Caki2 (cell line): ENCODE results near the gene MX1. TPM values are rescaled to one million over a fixed set of nuclear protein-coding genes. Genes with fewer than 3 reads are reported as not detected.

Experiments used
- DNase-seq: peaks from one replicate; pipeline ENCODE4 v3.0.0-alpha.2; 2015; ENCODE audit warnings: low read depth
- in situ Hi-C: cut with HindIII; loops from 2 replicates; pipeline ENCODE4 v1.10.0; 2016; ENCODE audit warnings: low sequenced_read_pairs, low pct_unique_long_range_greater_than_20kb, mixed read lengths
- total RNA-seq: library from RNA; depleted of rRNA; stranded (reverse); fragments of >200 nt; shearing (Covaris generic); gene quantifications from 2 replicates; pipeline ENCODE4 v1.2.3, GENCODE V29; 2014; ENCODE audit warnings: low replicate concordance

The MX1 gene
- total RNA-seq, 1 experiment from 2014 or later: 4.8 TPM

- DNase-seq: no peak
- in situ Hi-C loops: no loop called here
Observed at GRCh38 chr21:41426676-41427404, 801 bp downstream of the MX1 start.

GRCh38 chr21:41427556-41427955, 1.5 kb downstream of the MX1 start:
- DNase-seq: no peak

DNA sequence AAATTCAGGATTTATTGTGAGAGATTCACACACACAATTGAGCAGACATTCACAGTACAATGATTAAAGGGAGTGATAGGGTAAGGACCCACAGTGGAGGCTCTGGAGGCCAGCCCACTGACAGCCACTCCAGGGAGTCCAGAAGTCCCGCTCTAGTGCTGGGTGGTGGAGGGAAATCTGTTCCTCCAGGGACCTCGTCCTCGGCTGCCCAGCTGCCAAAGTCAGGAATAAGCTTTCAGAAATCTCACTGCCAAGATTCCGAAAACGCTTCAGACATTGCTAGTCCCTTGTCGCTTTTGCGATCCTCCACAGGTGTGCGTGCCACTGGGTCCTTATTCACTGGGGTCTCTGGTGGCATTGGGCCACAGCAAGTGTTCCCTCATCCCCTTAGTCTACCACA, 2.3 kb downstream of the MX1 start:
- no peak for DNase-seq
- in situ Hi-C loops: no loop called here

More at GRCh38 chr21:41427556-41427955, 1.5 kb downstream of the MX1 start:
- in situ Hi-C loops: no loop called here

DNA sequence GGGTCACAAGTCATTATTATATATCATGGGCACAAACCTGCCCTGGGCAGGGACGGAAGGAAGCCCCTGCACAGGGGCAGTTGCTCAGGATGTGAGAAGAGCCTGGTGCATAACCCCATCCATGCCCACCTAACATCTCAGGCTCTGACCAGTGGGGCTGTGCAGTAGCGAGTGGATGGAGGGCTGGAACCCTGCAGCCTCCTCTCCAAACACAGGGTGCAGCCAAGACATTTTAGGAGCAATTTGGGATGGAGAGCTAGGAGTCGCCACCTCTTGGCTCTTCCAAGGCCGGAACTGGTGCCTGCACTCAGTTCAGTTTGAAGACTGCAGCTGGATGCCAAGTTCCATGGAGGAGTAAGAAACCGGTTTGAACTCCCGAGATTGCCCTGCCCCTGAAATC, 2.8 kb downstream of the MX1 start:
- in situ Hi-C loops: no loop called here
- no peak for DNase-seq

GRCh38 chr21:41429305-41429704, 3.3 kb downstream of the MX1 start:
- in situ Hi-C loops: no loop called here
- no peak for DNase-seq

- in situ Hi-C loops: no loop called here
Observed at GRCh38 chr21:41429925-41430491, 4.0 kb downstream of the MX1 start.

GRCh38 chr21:41431788-41432548, 5.9 kb downstream of the MX1 start:
- in situ Hi-C loops: no loop called here

More at GRCh38 chr21:41429925-41430491, 4.0 kb downstream of the MX1 start:
- DNase-seq: no peak

DNA sequence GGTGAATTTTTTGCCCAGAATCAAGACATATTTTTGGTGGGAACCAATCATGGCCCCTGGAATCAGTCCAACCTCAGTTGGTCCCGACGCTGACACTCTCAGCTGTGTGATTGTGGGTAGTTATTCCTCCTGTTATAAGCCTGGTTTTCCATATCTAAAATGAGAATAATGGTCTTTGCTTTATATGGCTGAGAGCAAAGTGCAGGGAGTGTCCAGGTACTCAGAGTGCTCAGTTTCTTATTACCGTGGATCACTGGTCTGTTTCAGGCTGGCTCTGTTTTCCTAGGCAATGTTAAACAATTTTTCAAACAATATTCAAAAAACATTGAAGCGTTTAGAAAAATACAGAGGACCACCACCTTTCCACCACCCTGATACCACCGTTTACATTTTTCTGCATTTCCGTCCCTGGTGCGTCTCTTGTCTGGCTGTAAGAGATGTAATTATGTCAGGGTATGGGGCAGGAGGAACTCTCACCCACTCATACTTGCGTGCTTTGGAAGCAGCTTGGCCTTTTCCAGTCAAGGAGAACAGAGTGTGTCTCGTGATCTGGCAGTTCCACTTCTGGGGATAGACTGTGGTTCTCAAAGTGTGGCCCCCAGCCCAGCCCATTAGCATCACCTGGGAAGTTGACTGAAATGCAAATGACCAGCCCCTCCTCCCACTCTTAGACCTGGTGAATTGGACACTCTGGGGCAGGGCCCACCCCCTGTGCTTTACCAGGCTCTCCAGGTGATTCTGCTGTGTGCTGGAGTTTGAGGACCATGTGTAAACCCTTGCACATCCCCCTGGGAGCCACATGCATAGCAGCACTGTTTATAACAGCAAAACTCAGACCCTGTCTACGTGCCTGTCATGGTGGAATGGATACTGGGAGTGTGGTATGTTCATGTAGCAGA, 6.8 kb downstream of the MX1 start:
- DNase-seq: no peak
- in situ Hi-C loops: no loop called here

More at GRCh38 chr21:41431788-41432548, 5.9 kb downstream of the MX1 start:
- no peak for DNase-seq

DNA sequence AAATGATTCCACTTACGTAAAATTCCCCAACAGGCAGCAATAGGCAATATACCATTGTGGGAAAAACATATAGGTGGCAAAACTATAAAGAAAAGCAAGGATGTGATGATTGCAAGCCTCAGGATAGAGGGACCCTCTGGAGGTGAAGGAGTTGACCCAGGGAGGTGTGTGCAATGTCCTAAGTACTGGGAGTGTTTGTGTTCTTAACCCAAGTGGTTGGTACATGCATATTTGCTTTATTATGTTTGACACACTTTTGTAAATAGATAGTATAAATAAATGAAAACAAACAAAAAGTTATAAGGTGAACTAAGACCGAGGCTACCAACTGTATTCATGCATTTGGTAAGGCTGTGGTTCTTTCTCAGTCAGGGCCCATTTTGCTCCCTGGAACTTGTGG, 7.5 kb downstream of the MX1 start:
- DNase-seq: no peak
- in situ Hi-C loops: no loop called here

DNA sequence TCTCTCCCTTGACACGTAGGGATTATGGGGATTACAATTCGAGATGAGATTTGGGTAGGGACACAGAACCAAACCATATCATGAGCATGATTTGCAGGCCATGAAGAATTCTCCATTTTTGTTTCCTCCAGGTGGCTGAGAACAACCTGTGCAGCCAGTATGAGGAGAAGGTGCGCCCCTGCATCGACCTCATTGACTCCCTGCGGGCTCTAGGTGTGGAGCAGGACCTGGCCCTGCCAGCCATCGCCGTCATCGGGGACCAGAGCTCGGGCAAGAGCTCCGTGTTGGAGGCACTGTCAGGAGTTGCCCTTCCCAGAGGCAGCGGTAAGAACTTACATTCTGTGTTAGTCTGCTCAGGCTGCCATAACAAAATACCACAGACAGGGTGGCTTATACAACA, 9.7 kb downstream of the MX1 start:
- in situ Hi-C loops: no loop called here
- DNase-seq: no peak

GRCh38 chr21:41437729-41438128, 11.7 kb downstream of the MX1 start:
- in situ Hi-C loops: no loop called here
- no peak for DNase-seq

DNA sequence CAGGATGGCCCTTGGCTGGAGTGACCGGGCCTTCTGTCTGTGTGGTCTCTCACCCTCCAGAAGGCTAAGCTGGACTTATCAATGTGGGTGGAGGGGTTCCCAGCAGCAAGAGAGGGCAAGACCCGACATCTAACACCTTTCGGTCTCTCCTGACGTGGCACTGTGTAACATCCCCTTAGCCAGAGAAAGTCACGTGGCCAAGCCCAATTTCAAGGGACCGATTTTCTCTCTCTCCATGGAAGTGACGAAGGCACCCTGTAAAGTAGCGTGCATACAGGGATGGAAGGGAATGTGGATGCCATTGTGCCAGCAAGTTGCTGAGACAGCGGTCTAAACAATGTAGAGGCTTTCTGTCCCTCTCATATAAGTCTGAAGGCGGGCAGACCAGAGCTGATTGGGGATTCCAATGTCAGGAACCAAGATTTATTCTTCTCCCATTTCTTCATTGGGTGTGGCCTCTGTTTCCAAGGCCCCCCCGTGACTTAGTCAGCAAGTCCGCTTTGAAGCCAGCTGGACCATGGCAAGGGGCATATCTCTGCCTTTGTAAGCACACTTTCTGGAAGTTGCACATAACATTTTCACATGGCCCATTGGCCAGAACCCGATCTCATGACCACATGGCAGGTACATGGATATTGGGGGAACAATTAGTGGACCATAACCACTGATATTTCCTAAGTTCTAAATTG, 12.5 kb downstream of the MX1 start:
- no peak for DNase-seq
- in situ Hi-C loops: no loop called here

DNA sequence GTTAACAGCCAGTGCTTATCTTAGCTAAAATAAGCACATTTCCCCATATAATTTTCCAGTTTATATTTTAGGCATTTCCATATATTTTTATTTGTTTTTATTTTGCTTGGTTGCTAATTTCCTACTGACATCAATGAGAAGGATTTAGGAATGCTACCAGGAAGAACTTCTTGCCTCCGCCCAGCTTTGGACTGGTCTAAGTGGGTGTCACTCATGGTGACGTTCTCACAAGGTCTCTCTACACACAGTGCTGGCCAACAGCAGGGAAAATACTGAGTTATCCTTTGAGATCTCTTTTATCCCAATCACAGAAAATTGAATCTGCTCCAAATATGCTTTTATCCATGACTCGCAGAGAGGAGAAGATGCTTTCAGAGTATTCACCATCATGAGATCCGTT, 13.2 kb downstream of the MX1 start:
- DNase-seq: no peak
- in situ Hi-C loops: no loop called here

DNA sequence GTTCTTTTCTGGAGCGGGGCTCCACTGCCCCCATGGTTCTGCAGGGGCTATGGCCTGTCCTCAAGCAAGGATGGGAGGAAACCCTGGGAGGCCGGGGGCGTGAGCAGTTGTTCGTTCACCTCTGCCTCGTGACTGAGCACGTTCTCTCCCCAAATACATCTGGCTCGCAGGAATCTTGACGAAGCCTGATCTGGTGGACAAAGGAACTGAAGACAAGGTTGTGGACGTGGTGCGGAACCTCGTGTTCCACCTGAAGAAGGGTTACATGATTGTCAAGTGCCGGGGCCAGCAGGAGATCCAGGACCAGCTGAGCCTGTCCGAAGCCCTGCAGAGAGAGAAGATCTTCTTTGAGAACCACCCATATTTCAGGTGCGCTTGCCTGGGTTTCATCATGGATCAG, 15.5 kb downstream of the MX1 start:
- DNase-seq: no peak
- in situ Hi-C loops: no loop called here

DNA sequence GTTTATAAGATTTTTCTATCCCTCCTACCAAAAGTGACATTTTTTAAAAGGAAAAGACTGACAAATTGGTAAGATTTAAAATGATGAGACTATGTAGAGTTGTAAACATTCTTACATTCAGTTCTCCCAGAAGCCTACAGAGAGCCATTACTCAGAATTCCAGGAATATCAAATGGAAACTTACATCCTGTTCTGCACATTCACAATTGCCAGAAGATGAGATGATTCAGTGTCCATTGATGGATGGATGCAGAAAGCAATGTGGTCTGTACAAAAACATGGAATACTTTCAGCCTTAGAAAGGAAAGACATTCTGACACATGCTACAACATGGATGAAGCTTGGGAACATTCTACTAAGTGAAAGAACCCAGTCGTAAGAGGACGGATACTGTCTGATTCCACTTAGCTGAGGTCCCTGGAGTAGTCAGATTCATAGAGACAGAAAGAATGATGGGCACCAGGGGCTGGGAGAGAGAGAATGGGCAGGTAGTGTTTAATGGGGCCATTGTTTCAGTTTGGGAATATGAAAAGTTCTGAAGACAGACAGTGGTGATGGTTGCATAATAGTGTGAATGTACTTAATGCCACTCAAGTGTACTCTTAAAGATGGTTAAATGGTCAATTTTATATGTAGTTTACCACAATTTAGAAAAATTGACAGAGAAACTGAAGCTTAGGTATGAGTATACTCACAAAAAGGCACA, 16.6 kb downstream of the MX1 start:
- DNase-seq: no peak
- in situ Hi-C loops: no loop called here

- in situ Hi-C loops: no loop called here
- DNase-seq: no peak
Observed at GRCh38 chr21:41443562-41443961, 17.5 kb downstream of the MX1 start.

DNA sequence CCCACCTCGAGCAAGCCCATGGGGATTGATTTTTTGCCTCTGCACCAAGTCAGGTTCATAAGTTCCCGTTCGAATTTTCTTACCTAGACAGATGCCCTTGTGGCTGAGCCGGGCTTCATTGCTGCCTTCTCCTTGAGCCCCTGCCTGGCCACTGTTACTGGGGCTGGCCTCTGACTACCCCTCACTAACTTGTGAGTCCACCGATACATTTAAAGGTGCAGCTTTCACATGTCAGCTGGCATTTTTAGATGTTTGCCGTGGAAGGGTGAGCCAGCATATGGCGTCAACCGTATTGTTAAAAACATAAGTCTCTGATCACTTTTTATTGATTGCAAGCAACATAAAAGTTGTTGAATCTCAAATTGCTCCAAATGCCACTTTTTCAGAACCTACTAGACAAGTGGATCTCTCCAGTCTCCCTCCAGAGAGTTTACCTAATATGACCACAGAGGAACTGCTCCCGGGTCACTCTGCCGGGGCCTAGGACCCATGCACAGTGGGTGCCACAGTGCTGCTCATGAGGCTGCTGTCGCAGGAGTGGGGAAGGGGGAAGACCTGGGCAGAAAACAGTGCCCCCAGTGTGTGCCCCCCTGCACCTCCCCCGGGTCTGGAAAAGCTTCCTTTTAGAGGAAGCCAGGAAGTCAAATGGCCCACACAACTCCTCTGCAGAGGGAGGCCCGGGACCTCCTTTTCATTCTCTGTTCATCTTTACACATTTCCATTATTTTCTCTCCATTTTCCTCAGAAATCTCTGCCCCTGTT, 18.8 kb downstream of the MX1 start:
- in situ Hi-C loops: no loop called here
- no peak for DNase-seq
